Activated naive CD8-positive, alpha-beta T cell treated with anti-CD3 and anti-CD28 coated beads, Interleukin-2, amount 50 U/mL, for 24 hours (primary cell): ENCODE data around the gene NR3C1.
"Not testable (repeated sequence)": the region's sequence is repeated elsewhere in the genome, so short reads cannot be mapped to it uniquely, and the experiment has no call there.

Experiments
- ATAC-seq: fragments of 150-1000 bp; cut with Tn5 transposase; one replicate; pipeline ENCODE4 v1.10.0; 2021
- DNase-seq: peaks from one replicate; pipeline ENCODE4 v3.0.0; 2021
- H3K27ac Mint-ChIP-seq: one replicate; pipeline ENCODE4 v1.8.0; 2021; ENCODE audit warnings: mild to moderate bottlenecking, mixed read lengths
- H3K27me3 Mint-ChIP-seq: one replicate; pipeline ENCODE4 v1.8.0; 2021; ENCODE audit warnings: mixed read lengths
- H3K36me3 Mint-ChIP-seq: one replicate; pipeline ENCODE4 v1.8.0; 2021; ENCODE audit warnings: low read depth, mixed read lengths
- H3K4me1 Mint-ChIP-seq: one replicate; pipeline ENCODE4 v1.8.0; 2021; ENCODE audit warnings: mixed read lengths
- H3K4me3 Mint-ChIP-seq: one replicate; pipeline ENCODE4 v1.8.0; 2021; ENCODE audit warnings: mild to moderate bottlenecking, moderate library complexity, mixed read lengths
- H3K9me3 Mint-ChIP-seq: one replicate; pipeline ENCODE4 v1.8.0; 2021; ENCODE audit warnings: mixed read lengths

The NR3C1 gene

GRCh38 chr5:143334380-143334779, 69.1 kb downstream of the NR3C1 start:
- not testable (repeated sequence) for DNase-seq, H3K27ac Mint-ChIP-seq, ATAC-seq, H3K9me3 Mint-ChIP-seq, H3K4me3 Mint-ChIP-seq, H3K27me3 Mint-ChIP-seq
- Mint-ChIP-seq H3K4me1 (peaks cover 34% of the 10 kb centered on the region), H3K36me3 (peaks cover 35% of the 10 kb centered on the region)

GRCh38 chr5:143331956-143332355, 71.5 kb downstream of the NR3C1 start:
- peaks cover 52% of the 10 kb centered on the region for H3K36me3 Mint-ChIP-seq
- peaks cover 9% of the 10 kb centered on the region for H3K9me3 Mint-ChIP-seq
- peaks cover 51% of the 10 kb centered on the region for H3K4me1 Mint-ChIP-seq
- H3K27me3 Mint-ChIP-seq = no peaks in the 10 kb centered on the region
- DNase-seq (no peak), ATAC-seq (no peak)
- no peak overlapping the region for H3K4me3 Mint-ChIP-seq
- H3K27ac Mint-ChIP-seq = no peak overlapping the region

- ATAC-seq = no peak
- H3K27ac Mint-ChIP-seq = no peak overlapping the region
- peaks cover 57% of the 10 kb centered on the region for H3K36me3 Mint-ChIP-seq
- H3K9me3 Mint-ChIP-seq = peaks cover 16% of the 10 kb centered on the region
- H3K4me3 Mint-ChIP-seq = no peak overlapping the region
- H3K27me3 Mint-ChIP-seq = no peaks in the 10 kb centered on the region
- peaks cover 55% of the 10 kb centered on the region for H3K4me1 Mint-ChIP-seq
- no peak for DNase-seq
Measured at GRCh38 chr5:143329843-143330242, 73.6 kb downstream of the NR3C1 start.

GRCh38 chr5:143328589-143329220, 74.8 kb downstream of the NR3C1 start:
- Mint-ChIP-seq H3K9me3 (peaks cover 19% of the 10 kb centered on the region), H3K27ac (no peak overlapping the region), H3K4me3 (no peak overlapping the region), H3K27me3 (no peaks in the 10 kb centered on the region), H3K4me1 (peaks cover 60% of the 10 kb centered on the region), H3K36me3 (peaks cover 57% of the 10 kb centered on the region)
- DNase-seq = no peak
- ATAC-seq = no peak

GRCh38 chr5:143325086-143325485, 78.4 kb downstream of the NR3C1 start:
- H3K9me3 Mint-ChIP-seq = peaks cover 19% of the 10 kb centered on the region
- H3K4me1 Mint-ChIP-seq = peaks cover 71% of the 10 kb centered on the region
- peaks cover 48% of the 10 kb centered on the region for H3K36me3 Mint-ChIP-seq
- not testable (repeated sequence) for ATAC-seq, DNase-seq, H3K27ac Mint-ChIP-seq, H3K27me3 Mint-ChIP-seq
- peak overlapping the region; percentile 8 for H3K4me3 Mint-ChIP-seq

GRCh38 chr5:143322931-143323630, 80.4 kb downstream of the NR3C1 start:
- H3K4me1 Mint-ChIP-seq = peaks cover 74% of the 10 kb centered on the region
- peaks cover 37% of the 10 kb centered on the region for H3K36me3 Mint-ChIP-seq
- DNase-seq, ATAC-seq, H3K27me3 Mint-ChIP-seq, H3K27ac Mint-ChIP-seq, H3K4me3 Mint-ChIP-seq: not testable (repeated sequence)
- peaks cover 12% of the 10 kb centered on the region for H3K9me3 Mint-ChIP-seq

GRCh38 chr5:143322176-143322575, 81.3 kb downstream of the NR3C1 start:
- ATAC-seq (no peak), DNase-seq (no peak)
- H3K4me3 Mint-ChIP-seq = no peak overlapping the region
- no peaks in the 10 kb centered on the region for H3K27me3 Mint-ChIP-seq
- peaks cover 71% of the 10 kb centered on the region for H3K4me1 Mint-ChIP-seq
- H3K36me3 Mint-ChIP-seq = peaks cover 28% of the 10 kb centered on the region
- peaks cover 12% of the 10 kb centered on the region for H3K9me3 Mint-ChIP-seq
- H3K27ac Mint-ChIP-seq = no peak overlapping the region

GRCh38 chr5:143319437-143320227, 83.9 kb downstream of the NR3C1 start:
- H3K27me3 Mint-ChIP-seq = no peaks in the 10 kb centered on the region
- H3K27ac Mint-ChIP-seq = no peak overlapping the region
- no peak overlapping the region for H3K4me3 Mint-ChIP-seq
- H3K36me3 Mint-ChIP-seq = peaks cover 19% of the 10 kb centered on the region
- peaks cover 1% of the 10 kb centered on the region for H3K9me3 Mint-ChIP-seq
- ATAC-seq (no peak), DNase-seq (no peak)
- peaks cover 78% of the 10 kb centered on the region for H3K4me1 Mint-ChIP-seq

- Mint-ChIP-seq H3K9me3 (no peaks in the 10 kb centered on the region), H3K27me3 (no peaks in the 10 kb centered on the region), H3K4me3 (no peak overlapping the region), H3K36me3 (peaks cover 13% of the 10 kb centered on the region), H3K4me1 (peaks cover 81% of the 10 kb centered on the region), H3K27ac (no peak overlapping the region)
- DNase-seq (no peak), ATAC-seq (peak; percentile 28)
Measured at GRCh38 chr5:143318833-143319232, 84.7 kb downstream of the NR3C1 start.

GRCh38 chr5:143318270-143318669, 85.2 kb downstream of the NR3C1 start:
- peaks cover 83% of the 10 kb centered on the region for H3K4me1 Mint-ChIP-seq
- H3K27me3 Mint-ChIP-seq = no peaks in the 10 kb centered on the region
- no peak overlapping the region for H3K4me3 Mint-ChIP-seq

GRCh38 chr5:143316844-143317631, 86.4 kb downstream of the NR3C1 start:
- DNase-seq (no peak), ATAC-seq (no peak)
- peaks cover 12% of the 10 kb centered on the region for H3K36me3 Mint-ChIP-seq
- H3K4me1 Mint-ChIP-seq = peaks cover 81% of the 10 kb centered on the region
- peaks cover 3% of the 10 kb centered on the region for H3K9me3 Mint-ChIP-seq
- no peak overlapping the region for H3K4me3 Mint-ChIP-seq
- H3K27me3 Mint-ChIP-seq = no peaks in the 10 kb centered on the region
- no peak overlapping the region for H3K27ac Mint-ChIP-seq

More at GRCh38 chr5:143318270-143318669, 85.2 kb downstream of the NR3C1 start:
- no peaks in the 10 kb centered on the region for H3K9me3 Mint-ChIP-seq
- H3K27ac Mint-ChIP-seq = no peak overlapping the region
- H3K36me3 Mint-ChIP-seq = peaks cover 14% of the 10 kb centered on the region
- DNase-seq (no peak), ATAC-seq (no peak)

- no peak overlapping the region for H3K4me3 Mint-ChIP-seq
- H3K9me3 Mint-ChIP-seq = peaks cover 4% of the 10 kb centered on the region
- ATAC-seq = no peak
- H3K27ac Mint-ChIP-seq = no peak overlapping the region
- no peak for DNase-seq
- H3K4me1 Mint-ChIP-seq = peaks cover 82% of the 10 kb centered on the region
- H3K36me3 Mint-ChIP-seq = peaks cover 19% of the 10 kb centered on the region
- H3K27me3 Mint-ChIP-seq = no peaks in the 10 kb centered on the region
Measured at GRCh38 chr5:143316337-143316736, 87.1 kb downstream of the NR3C1 start.

GRCh38 chr5:143315929-143316328, 87.6 kb downstream of the NR3C1 start:
- DNase-seq (no peak), ATAC-seq (no peak)
- Mint-ChIP-seq H3K27ac (no peak overlapping the region), H3K4me3 (no peak overlapping the region), H3K4me1 (peaks cover 83% of the 10 kb centered on the region), H3K27me3 (no peaks in the 10 kb centered on the region), H3K9me3 (peaks cover 4% of the 10 kb centered on the region), H3K36me3 (peaks cover 24% of the 10 kb centered on the region)

- Mint-ChIP-seq H3K27me3 (no peaks in the 10 kb centered on the region), H3K9me3 (peaks cover 4% of the 10 kb centered on the region), H3K4me3 (no peak overlapping the region), H3K27ac (no peak overlapping the region), H3K4me1 (peaks cover 76% of the 10 kb centered on the region), H3K36me3 (peaks cover 28% of the 10 kb centered on the region)
- ATAC-seq (no peak), DNase-seq (no peak)
Measured at GRCh38 chr5:143315214-143315613, 88.3 kb downstream of the NR3C1 start.
